Glutamatergic neuron (in vitro differentiated cells): ENCODE data around the gene IFIT1. TPM values are rescaled to one million over a fixed set of nuclear protein-coding genes. Genes with fewer than 3 reads are reported as not detected.
"Not testable (repeated sequence)": the region's sequence is repeated elsewhere in the genome, so short reads cannot be mapped to it uniquely, and the experiment has no call there.

Experiments
- DNase-seq: peaks from one replicate; pipeline ENCODE4 v3.0.0; 2022
- H3K27ac Mint-ChIP-seq: one replicate; pipeline ENCODE4 v1.8.0; 2020; ENCODE audit warnings: mild to moderate bottlenecking, mixed read lengths, inconsistent platforms; ENCODE audit not compliant: unreplicated experiment
- H3K27me3 Mint-ChIP-seq: one replicate; pipeline ENCODE4 v1.8.0; 2020; ENCODE audit warnings: mild to moderate bottlenecking, moderate library complexity, mixed read lengths, inconsistent platforms; ENCODE audit not compliant: unreplicated experiment
- H3K36me3 Mint-ChIP-seq: one replicate; pipeline ENCODE4 v1.8.0; 2020; ENCODE audit warnings: mild to moderate bottlenecking, mixed read lengths, inconsistent platforms; ENCODE audit not compliant: unreplicated experiment
- H3K4me1 Mint-ChIP-seq: one replicate; pipeline ENCODE4 v1.8.0; 2020; ENCODE audit warnings: mild to moderate bottlenecking, low read depth, mixed read lengths, inconsistent platforms; ENCODE audit not compliant: unreplicated experiment
- H3K4me3 Mint-ChIP-seq: one replicate; pipeline ENCODE4 v1.8.0; 2020; ENCODE audit warnings: mild to moderate bottlenecking, mixed read lengths, inconsistent platforms; ENCODE audit not compliant: unreplicated experiment
- H3K9me3 Mint-ChIP-seq: one replicate; pipeline ENCODE4 v1.8.0; 2020; ENCODE audit warnings: mild to moderate bottlenecking, moderate library complexity, mixed read lengths, inconsistent platforms; ENCODE audit not compliant: unreplicated experiment
- CTCF ChIP-seq: fragments of 200-600 bp; sonication (generic); IDR thresholded peaks from one replicate; pipeline ENCODE4 v1.5.0; 2021; ENCODE audit not compliant: partially characterized antibody, unreplicated experiment
- total RNA-seq: library from RNA; stranded (reverse); fragmentation: NEBNext Ultra II Directional; extraction: Animal tissue kit (Norgen Biotek cat#: 25700); gene quantifications from one replicate; pipeline ENCODE4 v1.2.1, GENCODE V29; 2021; ENCODE audit not compliant: unreplicated experiment

Gene IFIT1
- total RNA-seq, 1 donor from 2014 or later = not detected

- Mint-ChIP-seq H3K36me3 (no peaks in the 10 kb centered on the region), H3K27me3 (no peaks in the 10 kb centered on the region), H3K9me3 (no peaks in the 10 kb centered on the region), H3K27ac (no peak overlapping the region), H3K4me1 (peaks cover 5% of the 10 kb centered on the region), H3K4me3 (no peak overlapping the region)
- no peak for DNase-seq
- no peak for TF ChIP-seq CTCF
Measured at GRCh38 chr10:89346405-89347254, 45.8 kb upstream of the IFIT1 start.

GRCh38 chr10:89347701-89348457, 44.5 kb upstream of the IFIT1 start:
- Mint-ChIP-seq H3K27ac (no peak overlapping the region), H3K27me3 (peaks cover 2% of the 10 kb centered on the region), H3K36me3 (no peaks in the 10 kb centered on the region), H3K4me3 (no peak overlapping the region), H3K9me3 (no peaks in the 10 kb centered on the region), H3K4me1 (peaks cover 8% of the 10 kb centered on the region)
- no peak for DNase-seq
- no peak for TF ChIP-seq CTCF

GRCh38 chr10:89348481-89348880, 43.9 kb upstream of the IFIT1 start:
- no peak for TF ChIP-seq CTCF
- H3K4me3 Mint-ChIP-seq = no peak overlapping the region

GRCh38 chr10:89348975-89349374, 43.4 kb upstream of the IFIT1 start:
- H3K27ac Mint-ChIP-seq = no peak overlapping the region
- no peaks in the 10 kb centered on the region for H3K9me3 Mint-ChIP-seq
- no peak for TF ChIP-seq CTCF
- peaks cover 2% of the 10 kb centered on the region for H3K27me3 Mint-ChIP-seq
- no peaks in the 10 kb centered on the region for H3K36me3 Mint-ChIP-seq
- no peak overlapping the region for H3K4me3 Mint-ChIP-seq
- no peak for DNase-seq
- peaks cover 8% of the 10 kb centered on the region for H3K4me1 Mint-ChIP-seq

More at GRCh38 chr10:89348481-89348880, 43.9 kb upstream of the IFIT1 start:
- no peak overlapping the region for H3K27ac Mint-ChIP-seq
- no peaks in the 10 kb centered on the region for H3K9me3 Mint-ChIP-seq
- no peak for DNase-seq
- H3K4me1 Mint-ChIP-seq = peaks cover 8% of the 10 kb centered on the region
- H3K36me3 Mint-ChIP-seq = no peaks in the 10 kb centered on the region
- H3K27me3 Mint-ChIP-seq = peaks cover 2% of the 10 kb centered on the region

GRCh38 chr10:89350631-89351315, 41.6 kb upstream of the IFIT1 start:
- not testable (repeated sequence) for H3K27ac Mint-ChIP-seq, H3K4me1 Mint-ChIP-seq, H3K4me3 Mint-ChIP-seq, H3K27me3 Mint-ChIP-seq, H3K36me3 Mint-ChIP-seq, DNase-seq, H3K9me3 Mint-ChIP-seq
